GM19468 (cell line): ENCODE measurements around the gene ACTL10.

Experiments used
- ATAC-seq: cut with Tn5 transposase; IDR thresholded peaks from one replicate; pipeline ENCODE4 v1.9.1; 2021; ENCODE audit warnings: mild to moderate bottlenecking, moderate library complexity, moderate number of reproducible peaks; ENCODE audit not compliant: unreplicated experiment; ENCODE audit errors: extremely low read depth

The ACTL10 gene

DNA sequence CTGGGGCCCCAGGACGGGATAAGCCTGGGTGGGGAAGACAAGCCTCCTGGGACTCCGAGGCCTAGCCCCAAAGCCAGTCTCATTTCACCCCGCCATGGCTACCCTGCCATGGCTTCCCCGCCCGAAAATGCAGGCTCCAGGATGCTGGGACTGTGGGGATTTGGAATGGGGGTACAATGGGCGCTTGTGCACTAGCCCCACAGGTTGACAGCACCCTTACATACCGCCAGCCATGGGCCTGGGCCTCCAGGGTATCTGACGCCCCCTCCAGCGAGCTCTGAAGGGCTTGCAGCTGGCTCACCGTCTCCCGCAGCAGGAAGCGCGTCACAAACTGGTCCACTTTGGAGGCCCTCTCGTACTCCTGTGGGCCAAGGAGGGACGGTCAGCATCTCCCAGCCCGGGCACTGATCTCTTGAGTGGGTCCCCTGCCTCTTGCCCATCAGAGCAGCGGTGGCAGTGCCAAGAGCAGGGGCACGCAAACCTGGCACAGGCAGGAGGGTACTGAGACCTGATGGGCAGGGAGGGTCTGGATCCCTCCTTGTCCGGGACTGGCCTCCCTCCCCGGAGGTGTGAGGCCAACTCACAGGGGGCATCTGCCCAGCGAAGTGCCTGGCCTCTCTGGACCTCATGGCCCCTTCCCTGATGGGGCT lies 6.6 kb upstream of the ACTL10 start:
- ATAC-seq, result no peak

DNA sequence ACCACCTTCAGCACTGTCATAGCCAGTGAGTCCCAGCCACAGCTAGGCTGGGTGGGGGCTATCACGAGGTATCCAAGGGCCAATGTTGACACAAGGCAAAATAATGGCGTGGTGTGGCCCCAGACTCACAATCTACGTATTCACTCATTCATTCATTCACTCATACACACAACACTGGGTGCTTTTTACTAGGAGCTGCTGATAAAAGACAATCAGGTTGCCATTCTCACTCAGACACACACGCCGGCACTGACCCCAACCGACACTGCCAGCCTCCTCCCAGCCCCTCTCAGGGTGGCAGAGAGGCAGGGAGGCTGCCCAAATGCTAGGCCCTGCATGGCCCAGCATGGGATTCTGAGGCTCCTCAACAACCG lies 6.1 kb upstream of the ACTL10 start:
- no peak for ATAC-seq

DNA sequence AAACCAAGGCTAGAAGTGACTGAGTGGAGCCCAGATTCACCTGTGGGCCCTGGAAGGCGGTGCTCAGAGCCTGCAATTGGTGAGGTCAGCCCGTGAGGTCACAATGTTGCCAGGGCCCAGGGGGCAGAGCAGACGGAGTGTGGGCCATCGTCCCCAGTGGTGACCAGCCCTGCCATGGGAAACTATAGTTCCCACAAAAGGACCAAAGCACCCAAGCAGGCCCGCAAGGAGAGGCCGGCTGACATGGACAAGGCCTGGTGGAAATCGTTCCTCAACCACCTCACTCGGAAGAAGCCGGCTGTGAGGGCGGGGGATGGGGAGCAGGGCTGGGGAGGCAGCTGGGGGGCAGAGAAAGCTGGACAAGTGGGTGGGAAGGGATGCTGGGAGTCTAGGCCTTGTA lies 4.6 kb upstream of the ACTL10 start, which contains the start of gene C20orf144:
Gene C20orf144 (plus strand): TSS at position 156 of the 400 bp plus-strand sequence. CDS start 19 bp downstream, at position 175.
- no peak for ATAC-seq

DNA sequence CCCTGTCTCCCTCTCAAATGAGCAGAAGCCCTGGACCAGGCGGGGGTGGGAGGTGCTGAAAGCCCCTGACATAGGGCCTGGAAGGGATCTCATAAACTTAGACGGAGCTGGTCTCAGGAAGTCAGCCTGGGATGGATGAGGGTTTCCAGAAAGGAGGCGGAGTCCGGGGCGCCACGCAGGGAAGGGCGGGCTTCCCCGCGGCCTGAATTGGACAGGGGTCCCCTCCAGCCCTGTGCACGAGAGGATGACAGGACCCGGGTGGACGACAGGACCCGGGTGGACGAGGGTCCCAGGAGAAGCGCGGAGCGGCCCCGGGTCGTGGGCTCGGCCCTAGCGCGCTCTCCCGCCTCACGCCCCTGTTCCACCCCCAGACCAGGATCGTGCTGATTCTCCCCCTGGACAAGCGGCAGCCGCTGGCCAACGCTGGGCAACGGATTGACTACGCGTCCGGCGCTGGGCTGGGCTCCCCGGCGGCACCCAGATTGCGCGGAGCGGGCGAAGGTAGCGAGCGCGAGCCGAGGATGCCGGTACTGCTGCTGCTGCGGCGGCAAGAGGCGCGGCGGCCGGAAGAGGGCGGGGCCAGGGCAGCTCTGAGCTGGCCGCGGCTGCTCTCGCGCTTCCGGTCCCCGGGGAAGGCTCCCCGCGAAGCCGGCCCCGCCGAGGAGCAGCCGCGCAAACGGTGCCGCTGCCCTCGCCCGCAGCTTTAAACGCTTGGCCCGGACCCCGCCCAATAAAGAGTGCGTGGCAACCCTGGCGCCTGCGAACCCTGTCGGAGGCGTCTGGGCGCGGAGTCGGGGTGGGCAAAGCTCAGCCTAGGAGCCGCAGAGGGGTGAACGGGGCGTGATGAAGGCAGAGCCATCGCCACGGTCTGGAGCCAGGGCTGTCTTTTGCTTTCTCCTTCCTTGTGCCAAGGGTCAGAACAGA lies 3.3 kb upstream of the ACTL10 start:
- no peak for ATAC-seq

DNA sequence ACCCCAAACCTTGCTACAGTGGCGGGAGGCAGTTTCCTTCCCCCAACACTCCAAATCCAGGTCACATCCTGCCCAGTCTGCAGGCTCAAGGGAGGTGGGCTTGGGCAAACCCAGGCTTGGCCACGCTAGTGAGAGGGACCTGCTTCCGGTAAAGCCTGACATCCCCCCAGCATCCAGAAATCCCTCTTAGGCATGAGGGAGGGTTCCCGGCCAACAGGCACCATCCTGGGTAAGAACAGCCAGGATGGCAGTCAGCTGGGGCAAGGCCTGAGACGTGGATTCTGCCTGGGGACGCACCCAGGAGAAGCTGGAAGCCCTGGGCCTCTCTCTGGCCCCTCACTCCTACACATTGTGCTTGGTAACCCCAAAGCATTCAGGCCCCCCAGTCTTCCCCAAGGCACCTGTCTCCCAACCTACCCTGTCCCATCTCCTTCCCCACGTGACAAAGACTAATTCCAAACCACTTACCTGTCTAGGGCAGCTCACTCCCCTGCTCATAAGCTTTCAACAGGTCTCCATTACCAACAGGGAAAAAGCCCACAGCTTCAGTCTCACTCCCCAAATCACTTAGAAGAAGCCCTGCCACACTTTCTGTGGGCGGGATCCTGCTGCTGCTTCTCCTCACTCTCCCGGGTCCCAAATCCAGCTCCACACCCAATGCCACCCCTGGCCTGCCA lies 2.5 kb upstream of the ACTL10 start:
- ATAC-seq, result no peak

- no peak for ATAC-seq
Observed at GRCh38 chr20:33664762-33665144, 2.0 kb upstream of the ACTL10 start.

DNA sequence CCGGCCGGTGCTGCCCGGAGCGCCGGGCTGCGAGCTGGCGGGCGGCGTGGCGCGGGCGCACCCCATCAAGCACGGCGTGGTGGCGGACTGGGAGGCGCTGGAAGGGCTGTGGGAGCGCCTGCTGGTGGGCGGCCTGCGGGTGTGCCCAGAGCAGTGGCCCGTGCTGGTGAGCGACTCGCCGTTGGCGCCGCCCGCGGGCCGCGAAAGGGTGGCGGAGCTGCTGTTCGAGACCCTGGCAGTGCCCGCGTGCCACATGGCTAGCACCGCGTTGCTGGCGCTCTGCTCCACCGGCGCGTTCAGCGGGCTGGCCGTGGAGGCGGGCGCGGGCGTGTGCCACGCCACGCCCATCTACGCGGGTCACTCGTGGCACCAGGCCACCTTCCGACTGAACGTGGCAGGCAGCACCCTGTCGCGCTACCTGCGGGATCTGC lies 517 bp downstream of the ACTL10 start:
- no peak for ATAC-seq

DNA sequence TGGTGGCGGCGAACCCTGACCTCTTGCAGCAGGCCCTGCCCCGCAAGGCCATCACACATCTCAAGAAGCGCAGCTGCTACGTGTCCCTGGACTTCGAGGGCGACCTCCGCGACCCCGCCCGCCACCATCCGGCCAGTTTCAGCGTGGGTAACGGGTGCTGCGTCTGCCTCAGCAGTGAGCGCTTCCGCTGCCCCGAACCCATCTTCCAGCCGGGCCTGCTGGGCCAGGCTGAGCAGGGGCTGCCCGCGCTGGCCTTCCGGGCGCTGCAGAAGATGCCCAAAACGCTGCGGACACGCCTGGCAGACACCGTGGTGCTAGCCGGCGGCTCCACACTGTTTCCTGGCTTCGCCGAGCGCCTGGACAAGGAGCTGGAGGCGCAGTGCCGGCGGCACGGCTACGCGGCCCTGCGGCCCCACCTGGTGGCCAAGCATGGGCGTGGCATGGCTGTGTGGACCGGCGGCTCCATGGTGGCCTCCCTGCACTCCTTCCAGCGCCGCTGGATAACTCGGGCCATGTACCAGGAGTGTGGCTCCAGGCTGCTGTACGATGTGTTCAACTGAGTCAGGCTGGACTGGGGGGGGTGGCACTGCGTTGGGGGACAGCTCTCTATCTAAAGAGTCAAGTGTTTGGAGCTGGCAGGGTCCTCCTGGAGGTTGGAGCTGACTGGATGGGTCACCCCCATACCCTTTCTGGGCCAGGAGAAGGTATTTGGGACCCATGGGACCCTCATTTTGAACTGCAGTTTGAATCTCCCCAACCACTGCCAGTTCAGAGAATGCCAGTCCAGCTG lies 1.1 kb downstream of the ACTL10 start:
- no peak for ATAC-seq

GRCh38 chr20:33668466-33669155 lies 1.9 kb downstream of the ACTL10 start:
- ATAC-seq, result no peak

DNA sequence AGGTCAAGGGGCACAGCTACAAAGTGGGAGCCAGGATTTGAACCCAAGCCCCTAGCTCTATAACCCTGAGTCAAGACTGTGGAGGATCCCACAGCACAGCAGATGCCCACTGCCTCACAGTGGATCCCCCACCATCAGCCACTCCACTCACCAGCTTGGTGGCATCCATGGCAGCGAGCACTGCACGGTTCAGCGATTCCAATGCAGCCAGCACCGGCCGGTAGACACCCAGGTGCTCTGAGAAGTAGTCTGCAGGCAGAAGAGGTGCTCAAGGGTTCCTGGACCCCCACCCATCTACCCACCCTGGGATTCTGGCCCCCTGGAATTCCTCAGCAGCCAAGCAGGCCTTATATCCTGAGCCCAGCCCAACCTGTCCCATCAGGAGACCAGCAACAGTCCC lies 2.5 kb downstream of the ACTL10 start:
- ATAC-seq, result no peak

DNA sequence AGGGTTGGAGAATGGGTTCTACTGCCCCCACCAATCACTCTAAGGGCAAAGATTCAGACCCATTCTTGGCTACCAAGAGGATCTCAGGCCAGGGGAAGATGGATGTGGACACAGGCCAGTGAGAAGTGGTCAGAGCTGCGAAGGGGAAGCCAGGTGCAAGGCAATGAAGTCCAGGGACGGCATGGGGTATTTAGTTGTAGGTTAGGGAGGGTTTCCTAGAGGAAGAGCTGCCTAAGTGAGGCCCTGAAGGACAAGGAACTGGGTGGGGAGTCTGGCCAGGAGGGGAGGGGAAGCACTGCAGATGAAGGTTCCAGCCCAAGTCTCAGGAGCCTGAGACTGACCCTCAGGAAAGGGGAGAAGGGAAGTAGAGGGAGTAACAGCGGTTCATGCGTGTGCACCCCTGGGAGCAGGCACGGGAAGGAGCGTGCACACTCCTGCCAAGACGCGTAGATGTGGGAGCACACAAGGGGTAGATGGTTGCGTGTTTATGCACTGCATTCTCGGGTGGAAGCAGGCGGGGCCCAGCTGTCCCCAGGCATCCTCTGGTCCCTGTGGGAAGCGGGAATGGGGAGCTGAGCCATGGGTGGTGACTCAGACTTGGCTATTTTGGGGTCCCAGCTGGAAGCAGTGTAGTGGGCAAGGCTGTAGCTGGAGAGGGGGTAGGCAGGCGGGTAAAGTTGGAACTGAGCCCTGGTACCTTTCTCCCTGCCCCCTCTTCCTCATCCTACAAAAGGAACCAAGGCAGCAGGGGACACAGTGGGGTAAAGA lies 3.3 kb downstream of the ACTL10 start:
- no peak for ATAC-seq

GRCh38 chr20:33670715-33671499 lies 4.2 kb downstream of the ACTL10 start:
- no peak for ATAC-seq

- ATAC-seq, result no peak
Observed at GRCh38 chr20:33671573-33672288, 5.0 kb downstream of the ACTL10 start.

DNA sequence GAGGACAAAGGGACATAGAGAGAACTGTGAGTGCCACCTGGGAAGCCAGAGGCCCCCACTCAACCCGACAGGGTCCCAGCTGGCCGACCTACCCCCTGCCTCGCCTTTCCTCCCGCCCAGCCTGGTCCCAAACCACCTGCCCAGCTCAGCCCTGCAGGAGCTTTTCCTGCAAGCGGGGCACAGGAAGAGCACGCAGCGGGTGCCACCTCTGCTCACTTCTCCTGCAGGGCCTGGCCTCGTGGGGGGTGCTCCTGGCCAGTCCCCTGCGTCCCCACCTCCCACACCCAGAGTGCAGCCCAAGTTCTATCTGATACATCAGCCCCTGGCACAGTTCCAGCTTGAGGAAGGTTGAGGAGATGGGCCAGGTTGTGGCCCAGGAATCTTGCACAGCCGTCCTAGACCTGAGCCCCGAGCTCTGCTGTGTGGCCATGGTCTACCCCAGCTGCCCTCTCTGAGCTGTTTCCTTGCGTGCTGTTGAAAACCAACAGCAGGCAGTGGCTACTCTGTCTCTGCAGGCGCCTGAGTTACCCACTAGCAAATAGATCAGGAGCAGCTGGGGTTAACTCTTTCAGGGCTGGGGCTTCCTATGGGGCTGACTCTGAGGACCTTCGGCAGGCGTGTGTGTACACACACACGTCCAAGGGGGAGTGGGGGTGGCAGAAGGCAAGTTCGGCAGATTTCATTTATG lies 5.8 kb downstream of the ACTL10 start:
- ATAC-seq, result no peak

DNA sequence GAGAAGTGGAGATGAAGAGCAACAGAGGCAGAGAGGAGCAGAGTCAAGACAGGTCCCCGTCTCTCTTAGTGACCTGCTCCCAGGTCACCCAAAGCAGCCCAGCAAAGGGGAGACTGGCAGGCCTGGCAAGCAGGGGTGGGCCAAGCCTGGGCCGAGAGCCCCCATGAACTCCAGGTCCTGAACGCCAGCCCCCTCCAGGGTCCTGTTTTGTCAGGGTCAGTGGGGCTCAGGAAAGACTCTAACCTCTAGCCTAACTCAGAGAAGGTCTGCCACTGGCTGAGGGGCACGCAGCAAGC lies 6.3 kb downstream of the ACTL10 start:
- ATAC-seq, result no peak

DNA sequence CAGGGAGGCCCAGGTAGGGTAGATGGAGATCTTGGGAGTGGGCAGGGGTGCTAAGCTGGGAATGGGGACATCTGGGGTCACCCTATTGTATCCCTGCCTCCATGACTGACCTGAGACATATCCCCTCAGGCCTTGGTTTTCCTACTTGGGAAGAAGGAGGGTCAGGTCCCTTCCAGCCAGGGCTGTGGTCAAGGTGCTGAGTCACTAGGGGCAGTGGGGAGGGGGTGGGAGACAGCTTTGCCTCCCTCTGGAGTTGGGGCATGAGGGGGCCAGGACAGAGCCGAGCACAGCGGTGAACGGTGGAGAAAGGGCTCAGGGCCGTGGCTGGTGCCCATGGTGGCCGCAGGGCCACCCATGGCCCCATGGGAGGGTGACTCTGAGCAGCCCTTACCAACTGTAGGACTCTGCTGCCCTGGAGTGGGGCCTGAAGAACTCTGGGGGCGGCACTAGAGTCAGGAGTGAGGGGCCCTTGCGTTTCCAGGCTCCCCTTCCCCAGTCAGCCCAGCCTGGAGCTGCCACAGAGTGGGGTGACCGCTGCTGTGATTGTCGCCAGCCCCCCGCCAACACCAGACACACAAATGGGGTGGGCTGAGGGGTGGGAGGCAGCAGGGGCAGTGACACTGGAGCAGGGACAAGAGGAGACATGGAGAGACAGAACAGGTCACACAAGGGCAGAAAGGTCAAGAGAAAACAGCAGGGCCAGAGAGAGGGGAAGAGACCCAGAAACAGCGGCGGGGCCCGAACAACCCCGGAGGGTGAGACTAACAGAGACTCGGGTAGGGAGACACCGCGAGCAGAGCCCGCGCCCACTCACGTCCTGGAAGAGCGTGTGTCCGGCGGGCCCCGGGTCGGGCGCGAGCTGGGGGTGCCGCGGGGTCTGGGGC lies 6.9 kb downstream of the ACTL10 start:
- no peak for ATAC-seq
